KMS-11 (cell line): ENCODE data around the gene COL1A1.

Source experiments
- H2AFZ ChIP-seq: fragments of 200-600 bp; sonication (generic); 2 replicates; pipeline ENCODE4 v1.6.1; 2016; ENCODE audit warnings: antibody characterized with exemption, mixed run types, low read depth
- H3K27ac ChIP-seq: fragments of 200-600 bp; sonication (generic); 2 replicates; pipeline ENCODE4 v1.6.1; 2016; ENCODE audit warnings: mild to moderate bottlenecking, mixed run types
- H3K27me3 ChIP-seq: fragments of 200-600 bp; sonication (generic); 2 replicates; pipeline ENCODE4 v1.6.1; 2017; ENCODE audit warnings: mild to moderate bottlenecking, low read depth, mixed run types, moderate library complexity; ENCODE audit not compliant: insufficient read depth
- H3K36me3 ChIP-seq: fragments of 200-600 bp; sonication (generic); 2 replicates; pipeline ENCODE4 v1.6.1; 2017; ENCODE audit warnings: mild to moderate bottlenecking, mixed run types; ENCODE audit not compliant: insufficient read depth
- H3K4me1 ChIP-seq: fragments of 200-600 bp; sonication (generic); 2 replicates; pipeline ENCODE4 v1.6.1; 2016; ENCODE audit warnings: mild to moderate bottlenecking, low read depth, mixed run types; ENCODE audit not compliant: poor library complexity, severe bottlenecking
- H3K4me2 ChIP-seq: fragments of 200-600 bp; sonication (generic); 2 replicates; pipeline ENCODE4 v1.7.0; 2016; ENCODE audit warnings: mild to moderate bottlenecking, mixed run types
- H3K4me3 ChIP-seq: fragments of 200-600 bp; sonication (generic); IDR thresholded peaks from 2 replicates; pipeline ENCODE4 v1.6.1; 2017; ENCODE audit warnings: low read depth, low read length, mixed read lengths; ENCODE audit not compliant: insufficient read depth
- H3K79me2 ChIP-seq: fragments of 200-600 bp; sonication (generic); 2 replicates; pipeline ENCODE4 v1.6.1; 2016; ENCODE audit warnings: low read depth, mixed run types; ENCODE audit not compliant: insufficient read depth
- H3K9ac ChIP-seq: fragments of 200-600 bp; sonication (generic); 2 replicates; pipeline ENCODE4 v1.6.1; 2016; ENCODE audit warnings: mild to moderate bottlenecking, mixed run types
- H4K20me1 ChIP-seq: fragments of 200-600 bp; sonication (generic); 2 replicates; pipeline ENCODE4 v1.6.1; 2016; ENCODE audit warnings: mild to moderate bottlenecking, mixed run types; ENCODE audit not compliant: insufficient read depth
- CTCF ChIP-seq: fragments of 200-600 bp; sonication (generic); conservative IDR thresholded peaks from 2 replicates; pipeline ENCODE4 v1.6.1; 2017; ENCODE audit warnings: low read depth, mild to moderate bottlenecking, antibody characterized with exemption, low read length, moderate library complexity, mixed read lengths

COL1A1 gene

GRCh38 chr17:50149417-50150353 is 51.7 kb downstream of the COL1A1 start:
- peaks cover 47% of the 10 kb centered on the region for H3K79me2 ChIP-seq
- peaks cover 47% of the 10 kb centered on the region for H3K4me1 ChIP-seq
- H3K4me3 ChIP-seq: no peak overlapping the region
- no peak for TF ChIP-seq CTCF
- peak overlapping the region; percentile 79 for H3K9ac ChIP-seq
- no peaks in the 10 kb centered on the region for H3K27me3 ChIP-seq
- H2AFZ ChIP-seq: peak overlapping the region; percentile 33; the same call in 1 of the 2 replicates
- no peaks in the 10 kb centered on the region for H4K20me1 ChIP-seq
- H3K4me2 ChIP-seq: peak overlapping the region; percentile 79
- H3K27ac ChIP-seq: peak overlapping the region; percentile 53
- no peaks in the 10 kb centered on the region for H3K36me3 ChIP-seq

- Histone ChIP-seq H3K4me2 (peak overlapping the region; percentile 75), H2AFZ (peak overlapping the region; percentile 33; the same call in 1 of the 2 replicates)
These were observed 52.4 kb downstream of the COL1A1 start for GRCh38 chr17:50149091-50149416.

GRCh38 chr17:50148226-50149090 is 53.0 kb downstream of the COL1A1 start:
- TF ChIP-seq CTCF: no peak
- Histone ChIP-seq H2AFZ (peak overlapping the region; percentile 33; the same call in 1 of the 2 replicates), H3K4me1 (peaks cover 35% of the 10 kb centered on the region), H3K36me3 (no peaks in the 10 kb centered on the region), H4K20me1 (no peaks in the 10 kb centered on the region), H3K79me2 (peaks cover 47% of the 10 kb centered on the region), H3K27ac (peak overlapping the region; percentile 52), H3K9ac (peak overlapping the region; percentile 79; the same call in 1 of the 2 replicates), H3K4me3 (no peak overlapping the region), H3K4me2 (peak overlapping the region; percentile 75), H3K27me3 (no peaks in the 10 kb centered on the region)

More at GRCh38 chr17:50149091-50149416, 52.4 kb downstream of the COL1A1 start:
- peak overlapping the region; percentile 52 for H3K27ac ChIP-seq
- no peaks in the 10 kb centered on the region for H3K27me3 ChIP-seq
- H3K4me3 ChIP-seq: no peak overlapping the region
- H3K79me2 ChIP-seq: peaks cover 47% of the 10 kb centered on the region
- no peak for TF ChIP-seq CTCF
- H4K20me1 ChIP-seq: no peaks in the 10 kb centered on the region
- H3K9ac ChIP-seq: peak overlapping the region; percentile 79
- H3K4me1 ChIP-seq: peaks cover 41% of the 10 kb centered on the region
- H3K36me3 ChIP-seq: no peaks in the 10 kb centered on the region

GRCh38 chr17:50147841-50148225 is 53.6 kb downstream of the COL1A1 start:
- Histone ChIP-seq H4K20me1 (no peaks in the 10 kb centered on the region), H3K27me3 (no peaks in the 10 kb centered on the region), H3K27ac (peak overlapping the region; percentile 52), H3K36me3 (no peaks in the 10 kb centered on the region), H2AFZ (no peak overlapping the region), H3K79me2 (peaks cover 47% of the 10 kb centered on the region), H3K4me1 (peaks cover 28% of the 10 kb centered on the region), H3K4me2 (peak overlapping the region; percentile 75), H3K4me3 (no peak overlapping the region), H3K9ac (peak overlapping the region; percentile 79; the same call in 1 of the 2 replicates)
- TF ChIP-seq CTCF: no peak
